ENCODE data around the gene P2RX7.

- TF ChIP-seq POLR2AphosphoS5 (IDR thresholded peaks at IDR 0.05; ENCODE audit: low read depth, low read length) (no peak), REST (IDR thresholded peaks at IDR 0.05; ENCODE audit: insufficient read depth in 1 of 2, low read depth in 2 of 2, low read length in 1 of 2) (no peak), CTCF (IDR thresholded peaks at IDR 0.05) (no peak)
Measured at GRCh38 chr12:121184984-121185889, 52.6 kb downstream of the P2RX7 start.

All from Panc1 (cell line).